A673 (cell line): Measurements from ENCODE around the gene ALG10B. TPM values are rescaled to one million over a fixed set of nuclear protein-coding genes. Genes with fewer than 3 reads are reported as not detected.

Source experiments
- BruUV-seq: library from RNA; stranded (reverse); fragments of 400-500 nt; replicated peaks from 2 replicates; lab custom pipeline; 2021; lab: Mats Ljungman, UMichigan
- CTCF ChIA-PET: fragments of 300-600 bp; sonication (Branson Sonifier 250); formaldehyde crosslinking; loops from one replicate; lab custom pipeline; 2022; ENCODE audit warnings: antibody characterized with exemption; lab: Charles Lee
- POLR2A ChIA-PET: fragments of 300-600 bp; sonication (Branson Sonifier 250); formaldehyde crosslinking; loops from one replicate; lab custom pipeline; 2022; ENCODE audit warnings: antibody characterized with exemption; ENCODE audit not compliant: low non-redundant PET; lab: Charles Lee
- DNase-seq: peaks from one replicate; pipeline ENCODE4 v3.0.0-alpha.2; 2015; ENCODE audit warnings: low spot score
- H3K27ac ChIP-seq: fragments of 200-600 bp; sonication (generic); 2 replicates; pipeline ENCODE4 v1.5.1; 2016; ENCODE audit warnings: mixed run types, low read depth, mild to moderate bottlenecking, mixed read lengths, antibody characterized with exemption, low read length; ENCODE audit not compliant: poor library complexity, severe bottlenecking
- H3K27me3 ChIP-seq: fragments of 200-600 bp; sonication (generic); replicated peaks from 2 replicates; pipeline ENCODE4 v1.6.1; 2017; ENCODE audit warnings: mixed run types, low read depth, mild to moderate bottlenecking, mixed read lengths, antibody characterized with exemption, low read length; ENCODE audit not compliant: insufficient read depth, poor library complexity
- H3K36me3 ChIP-seq: fragments of 200-600 bp; sonication (generic); 2 replicates; pipeline ENCODE4 v1.6.1; 2016; ENCODE audit warnings: mixed run types, mild to moderate bottlenecking, mixed read lengths, antibody characterized with exemption, low read length; ENCODE audit not compliant: insufficient read depth, poor library complexity, severe bottlenecking
- H3K4me1 ChIP-seq: fragments of 200-600 bp; sonication (generic); 2 replicates; pipeline ENCODE4 v1.6.1; 2017; ENCODE audit warnings: mixed run types, mild to moderate bottlenecking, mixed read lengths, antibody characterized with exemption, low read length; ENCODE audit not compliant: insufficient read depth, poor library complexity, severe bottlenecking
- H3K4me3 ChIP-seq: fragments of 200-600 bp; sonication (generic); 2 replicates; pipeline ENCODE4 v1.5.1; 2016; ENCODE audit warnings: low read depth, mixed run types, mild to moderate bottlenecking, mixed read lengths, low read length; ENCODE audit not compliant: poor library complexity, severe bottlenecking
- H3K9me3 ChIP-seq: fragments of 200-600 bp; sonication (generic); 2 replicates; pipeline ENCODE4 v1.6.1; 2016; ENCODE audit warnings: mixed run types, low read depth, mild to moderate bottlenecking, mixed read lengths, antibody characterized with exemption, low read length; ENCODE audit not compliant: poor library complexity, severe bottlenecking
- EZH2 ChIP-seq: fragments of 200-600 bp; sonication (generic); IDR thresholded peaks from 2 replicates; pipeline ENCODE4 v1.6.1; 2017; ENCODE audit warnings: borderline replicate concordance, low read depth, mild to moderate bottlenecking, mixed read lengths, antibody characterized with exemption, low read length; ENCODE audit not compliant: poor library complexity, severe bottlenecking
- intact Hi-C: fragments of 100-400 bp; cut with micrococcal nuclease; formaldehyde crosslinking; loops from one replicate; pipeline ENCODE4 v1.10.0; 2022; ENCODE audit not compliant: unreplicated experiment
- total RNA-seq: library from RNA; stranded (reverse); gene quantifications from 2 replicates; pipeline ENCODE4 v1.2.3, GENCODE V29; 2021
- TF ChIP-seq, protein P1 (sequence below): fragments of 300-800, 200-600 bp; sonication (generic); conservative IDR thresholded peaks from 2 replicates; pipeline ENCODE4 v1.5.1; 2017; ENCODE audit warnings: low read depth, mild to moderate bottlenecking, antibody characterized with exemption, low read length, moderate library complexity, mixed read lengths

The ALG10B gene
- total RNA-seq, 1 experiment from 2014 or later = 13.8 TPM

- Histone ChIP-seq H3K4me3 (no peak overlapping the region), H3K36me3 (no peaks in the 10 kb centered on the region), H3K27ac (no peak overlapping the region), H3K4me1 (no peaks in the 10 kb centered on the region), H3K9me3 (no peaks in the 10 kb centered on the region), H3K27me3 (no peaks in the 10 kb centered on the region)
- intact Hi-C loops = loop anchor here (10.0 kb wide), 1 partner anchor 105 kb away; no protein-coding TSS in a partner anchor
- BruUV-seq = no TSS peak
- POLR2A ChIA-PET = no interaction called here
- TF ChIP-seq, protein P1, sequence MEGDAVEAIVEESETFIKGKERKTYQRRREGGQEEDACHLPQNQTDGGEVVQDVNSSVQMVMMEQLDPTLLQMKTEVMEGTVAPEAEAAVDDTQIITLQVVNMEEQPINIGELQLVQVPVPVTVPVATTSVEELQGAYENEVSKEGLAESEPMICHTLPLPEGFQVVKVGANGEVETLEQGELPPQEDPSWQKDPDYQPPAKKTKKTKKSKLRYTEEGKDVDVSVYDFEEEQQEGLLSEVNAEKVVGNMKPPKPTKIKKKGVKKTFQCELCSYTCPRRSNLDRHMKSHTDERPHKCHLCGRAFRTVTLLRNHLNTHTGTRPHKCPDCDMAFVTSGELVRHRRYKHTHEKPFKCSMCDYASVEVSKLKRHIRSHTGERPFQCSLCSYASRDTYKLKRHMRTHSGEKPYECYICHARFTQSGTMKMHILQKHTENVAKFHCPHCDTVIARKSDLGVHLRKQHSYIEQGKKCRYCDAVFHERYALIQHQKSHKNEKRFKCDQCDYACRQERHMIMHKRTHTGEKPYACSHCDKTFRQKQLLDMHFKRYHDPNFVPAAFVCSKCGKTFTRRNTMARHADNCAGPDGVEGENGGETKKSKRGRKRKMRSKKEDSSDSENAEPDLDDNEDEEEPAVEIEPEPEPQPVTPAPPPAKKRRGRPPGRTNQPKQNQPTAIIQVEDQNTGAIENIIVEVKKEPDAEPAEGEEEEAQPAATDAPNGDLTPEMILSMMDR = no peak
- no peak for TF ChIP-seq EZH2
- no peak for DNase-seq
- CTCF ChIA-PET = no interaction called here
These were observed 36.8 kb upstream of the ALG10B start for GRCh38 chr12:38279756-38280155.

DNA sequence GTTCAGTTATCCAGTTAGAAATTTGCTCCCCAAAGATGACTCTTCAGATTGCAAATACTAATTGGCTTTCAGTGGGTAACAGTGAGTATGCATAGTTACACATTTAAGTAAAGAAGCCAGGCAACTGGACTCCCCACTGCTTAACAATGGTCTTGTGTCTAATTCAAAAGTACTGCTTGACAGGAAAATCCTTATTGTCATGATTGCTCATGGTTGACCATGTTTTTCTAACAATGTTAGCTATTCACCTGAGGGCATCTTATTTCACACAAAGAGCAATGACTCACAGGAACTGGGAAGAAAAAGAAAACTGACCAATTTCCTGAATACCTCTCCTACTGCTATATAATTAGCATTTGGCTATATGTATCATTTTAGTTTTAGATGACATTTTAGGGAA, 33.7 kb upstream of the ALG10B start:
- no peaks in the 10 kb centered on the region for H3K36me3 ChIP-seq
- DNase-seq = peak; percentile 1
- H3K27me3 ChIP-seq = no peaks in the 10 kb centered on the region
- no peaks in the 10 kb centered on the region for H3K9me3 ChIP-seq
- H3K27ac ChIP-seq = no peak overlapping the region
- ChIA-PET POLR2A (no interaction called here), CTCF (no interaction called here)
- H3K4me3 ChIP-seq = no peak overlapping the region
- intact Hi-C loops = loop anchor here (10.0 kb wide), 1 partner anchor 108 kb away; no protein-coding TSS in a partner anchor
- no TSS peak for BruUV-seq
- H3K4me1 ChIP-seq = no peaks in the 10 kb centered on the region
- TF ChIP-seq, protein P1 = no peak
- no peak for TF ChIP-seq EZH2

- CTCF ChIA-PET = no interaction called here
- no peaks in the 10 kb centered on the region for H3K27me3 ChIP-seq
- POLR2A ChIA-PET = no interaction called here
- intact Hi-C loops = loop anchor here (10.0 kb wide), 1 partner anchor 115 kb away; no protein-coding TSS in a partner anchor
- no peak for DNase-seq
- no peak for TF ChIP-seq EZH2
- TF ChIP-seq, protein P1 = no peak
- H3K4me1 ChIP-seq = no peaks in the 10 kb centered on the region
- H3K36me3 ChIP-seq = no peaks in the 10 kb centered on the region
- H3K4me3 ChIP-seq = no peak overlapping the region
- no peaks in the 10 kb centered on the region for H3K9me3 ChIP-seq
- no peak overlapping the region for H3K27ac ChIP-seq
- no TSS peak for BruUV-seq
These were observed 27.2 kb upstream of the ALG10B start for GRCh38 chr12:38289396-38289795.
